ENCODE measurements around the gene C1QTNF6. TPM values are rescaled to one million over a fixed set of nuclear protein-coding genes. Genes with fewer than 3 reads are reported as not detected.

The C1QTNF6 gene
- total and polyA plus RNA-seq, 2 of the 4 experiments (the other 2 are of a cell fraction): 1.1 to 10.9 TPM

GRCh38 chr22:37234736-37235711 is 47.0 kb upstream of the C1QTNF6 start:
- Histone ChIP-seq H2BK120ac (ENCODE audit: low read depth, low read length) (no peak overlapping the region), H3K27me3 (ENCODE audit: control insufficient read depth, insufficient read depth, low read length) (no peaks in the 10 kb centered on the region; the same call in 1 of the 2 replicates), H3K27ac (ENCODE audit: insufficient read depth, low read length) (no peak overlapping the region), H4K5ac (ENCODE audit: low read depth, low read length) (no peak overlapping the region), H3K36me3 (ENCODE audit: control insufficient read depth, insufficient read depth, low read length) (no peaks in the 10 kb centered on the region), H3K4me1 (ENCODE audit: control insufficient read depth, insufficient read depth, low read length) (peaks cover 4% of the 10 kb centered on the region), H2BK20ac (ENCODE audit: low read depth, low read length) (no peak overlapping the region), H3K23ac (ENCODE audit: low read depth, low read length) (no peak overlapping the region), H3K4me2 (ENCODE audit: low read depth, low read length) (no peak overlapping the region), H3K14ac (replicated peaks; ENCODE audit: low read depth, low read length) (no peak overlapping the region), H2AK5ac (ENCODE audit: low read depth, low read length) (peak overlapping the region; percentile 26; the same call in 1 of the 2 replicates), H3K56ac (ENCODE audit: extremely low read depth, insufficient read depth, low read length) (no peak overlapping the region), H2BK15ac (ENCODE audit: low read depth, low read length) (no peak overlapping the region), H3K4me3 (ENCODE audit: insufficient read depth, low read depth, low read length) (no peak overlapping the region), H2AK9ac (replicated peaks; ENCODE audit: low read depth, low read length, poor library complexity) (peak overlapping the region; percentile 28), H2AFZ (replicated peaks; ENCODE audit: low read length, poor library complexity) (no peak overlapping the region), H3K4ac (ENCODE audit: low read depth, low read length) (no peak overlapping the region), H3K18ac (ENCODE audit: low read depth, low read length) (no peak overlapping the region), H3K79me1 (ENCODE audit: low read depth in 1 of 2, low read length in 2 of 2) (no peaks in the 10 kb centered on the region; a peak in 1 of 4 replicates), H3K9me1 (ENCODE audit: insufficient read depth, low read length) (no peaks in the 10 kb centered on the region), H2BK5ac (ENCODE audit: low read depth, low read length, poor library complexity, severe bottlenecking) (no peak overlapping the region), H4K20me1 (ENCODE audit: insufficient read depth, low read length) (peaks cover 7% of the 10 kb centered on the region; the same call in 1 of the 2 replicates), H3K9me3 (ENCODE audit: control insufficient read depth, insufficient read depth, low read length) (no peaks in the 10 kb centered on the region), H4K8ac (ENCODE audit: low read depth in 2 of 2, low read length in 2 of 2) (no peak overlapping the region), H4K91ac (ENCODE audit: insufficient read depth, low read depth, low read length) (no peak overlapping the region), H3K9ac (ENCODE audit: low read depth, low read length) (no peak overlapping the region)
- no TSS peak for BruUV-seq (replicated peaks)
- CTCF ChIA-PET: no interaction called here
- in situ Hi-C loops (cut with MboI; ENCODE audit: low sequenced_read_pairs): no loop called here
- 100% methylated on average over 5 of the region's 16 CpGs; no CpG with 5 or more reads in 1 of the 2 experiments for WGBS, 2 experiments (ENCODE audit: extremely low coverage in 2 of 2, insufficient read length in 1 of 2)
- POLR2A ChIA-PET (ENCODE audit: unreplicated experiment): no interaction called here
- intact Hi-C loops (cut with micrococcal nuclease): no loop called here
- DNase-seq (no peak), ATAC-seq (ENCODE audit: low read depth) (no peak)
- dilution Hi-C loops (cut with HindIII; ENCODE audit: low sequenced_read_pairs, unreplicated experiment): no loop called here
- TF ChIP-seq POLR2A (IDR thresholded peaks at IDR 0.05; ENCODE audit: low read depth, low read length) (no peak), CHD1 (IDR thresholded peaks at IDR 0.05; ENCODE audit: low read depth, low read length) (no peak), MXI1 (IDR thresholded peaks at IDR 0.05; ENCODE audit: borderline replicate concordance, low read depth, low read length) (no peak), BHLHE40 (IDR thresholded peaks at IDR 0.05; ENCODE audit: low read depth, low read length) (no peak), FOS (IDR thresholded peaks at IDR 0.05; ENCODE audit: low read depth, low read length) (no peak), RFX5 (IDR thresholded peaks at IDR 0.05; ENCODE audit: low read depth, low read length) (no peak), SMC3 (IDR thresholded peaks at IDR 0.05; ENCODE audit: low read depth, low read length) (no peak), CEBPB (IDR thresholded peaks at IDR 0.05; ENCODE audit: low read depth, low read length) (no peak), RAD21 (IDR thresholded peaks at IDR 0.05; ENCODE audit: low read length) (no peak), MAFK (IDR thresholded peaks at IDR 0.05; ENCODE audit: low read depth, low read length) (no peak), NFE2L2 (IDR thresholded peaks at IDR 0.05; ENCODE audit: low read depth, low read length) (no peak), MAZ (IDR thresholded peaks at IDR 0.05; ENCODE audit: borderline replicate concordance, low read depth, low read length) (no peak)
- TF ChIP-seq, protein P1, sequence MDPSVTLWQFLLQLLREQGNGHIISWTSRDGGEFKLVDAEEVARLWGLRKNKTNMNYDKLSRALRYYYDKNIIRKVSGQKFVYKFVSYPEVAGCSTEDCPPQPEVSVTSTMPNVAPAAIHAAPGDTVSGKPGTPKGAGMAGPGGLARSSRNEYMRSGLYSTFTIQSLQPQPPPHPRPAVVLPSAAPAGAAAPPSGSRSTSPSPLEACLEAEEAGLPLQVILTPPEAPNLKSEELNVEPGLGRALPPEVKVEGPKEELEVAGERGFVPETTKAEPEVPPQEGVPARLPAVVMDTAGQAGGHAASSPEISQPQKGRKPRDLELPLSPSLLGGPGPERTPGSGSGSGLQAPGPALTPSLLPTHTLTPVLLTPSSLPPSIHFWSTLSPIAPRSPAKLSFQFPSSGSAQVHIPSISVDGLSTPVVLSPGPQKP (IDR thresholded peaks at IDR 0.05; ENCODE audit: borderline replicate concordance, low read depth, low read length): no peak
- TF ChIP-seq, protein P2, sequence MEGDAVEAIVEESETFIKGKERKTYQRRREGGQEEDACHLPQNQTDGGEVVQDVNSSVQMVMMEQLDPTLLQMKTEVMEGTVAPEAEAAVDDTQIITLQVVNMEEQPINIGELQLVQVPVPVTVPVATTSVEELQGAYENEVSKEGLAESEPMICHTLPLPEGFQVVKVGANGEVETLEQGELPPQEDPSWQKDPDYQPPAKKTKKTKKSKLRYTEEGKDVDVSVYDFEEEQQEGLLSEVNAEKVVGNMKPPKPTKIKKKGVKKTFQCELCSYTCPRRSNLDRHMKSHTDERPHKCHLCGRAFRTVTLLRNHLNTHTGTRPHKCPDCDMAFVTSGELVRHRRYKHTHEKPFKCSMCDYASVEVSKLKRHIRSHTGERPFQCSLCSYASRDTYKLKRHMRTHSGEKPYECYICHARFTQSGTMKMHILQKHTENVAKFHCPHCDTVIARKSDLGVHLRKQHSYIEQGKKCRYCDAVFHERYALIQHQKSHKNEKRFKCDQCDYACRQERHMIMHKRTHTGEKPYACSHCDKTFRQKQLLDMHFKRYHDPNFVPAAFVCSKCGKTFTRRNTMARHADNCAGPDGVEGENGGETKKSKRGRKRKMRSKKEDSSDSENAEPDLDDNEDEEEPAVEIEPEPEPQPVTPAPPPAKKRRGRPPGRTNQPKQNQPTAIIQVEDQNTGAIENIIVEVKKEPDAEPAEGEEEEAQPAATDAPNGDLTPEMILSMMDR (conservative IDR thresholded peaks at IDR 0.05; ENCODE audit: low read depth, low read length): no peak
